ENCODE results near the gene COLQ.

The COLQ gene

GRCh38 chr3:15455756-15456155, 65.8 kb downstream of the COLQ start:
- Histone ChIP-seq H3K4me3 (IDR thresholded peaks at IDR 0.05; ENCODE audit: insufficient read depth, low read depth, low read length) (no peak overlapping the region), H3K27ac (no peak overlapping the region), H3K4me2 (no peak overlapping the region), H3K27me3 (ENCODE audit: insufficient read depth, low read depth) (no peaks in the 10 kb centered on the region), H3K79me2 (ENCODE audit: insufficient read depth, low read depth) (no peaks in the 10 kb centered on the region), H4K20me1 (ENCODE audit: insufficient read depth) (no peaks in the 10 kb centered on the region), H3K9ac (no peak overlapping the region), H3K36me3 (ENCODE audit: insufficient read depth) (no peaks in the 10 kb centered on the region), H2AFZ (ENCODE audit: low read depth) (no peak overlapping the region), H3K4me1 (ENCODE audit: low read depth, poor library complexity, severe bottlenecking) (peaks cover 4% of the 10 kb centered on the region)
- no peak for TF ChIP-seq CTCF (conservative IDR thresholded peaks at IDR 0.05; ENCODE audit: low read depth, low read length)

- TF ChIP-seq CTCF (conservative IDR thresholded peaks at IDR 0.05; ENCODE audit: low read depth, low read length): no peak
- Histone ChIP-seq H2AFZ (ENCODE audit: low read depth) (no peak overlapping the region), H3K4me1 (ENCODE audit: low read depth, poor library complexity, severe bottlenecking) (no peaks in the 10 kb centered on the region), H3K27ac (no peak overlapping the region), H4K20me1 (ENCODE audit: insufficient read depth) (no peaks in the 10 kb centered on the region), H3K4me3 (IDR thresholded peaks at IDR 0.05; ENCODE audit: insufficient read depth, low read depth, low read length) (no peak overlapping the region), H3K4me2 (no peak overlapping the region), H3K79me2 (ENCODE audit: insufficient read depth, low read depth) (no peaks in the 10 kb centered on the region), H3K36me3 (ENCODE audit: insufficient read depth) (no peaks in the 10 kb centered on the region), H3K9ac (no peak overlapping the region), H3K27me3 (ENCODE audit: insufficient read depth, low read depth) (no peaks in the 10 kb centered on the region)
Observed at GRCh38 chr3:15454965-15455364, 66.5 kb downstream of the COLQ start.

GRCh38 chr3:15453991-15454625, 67.4 kb downstream of the COLQ start:
- no peaks in the 10 kb centered on the region for H3K4me1 ChIP-seq (ENCODE audit: low read depth, poor library complexity, severe bottlenecking)
- no peak overlapping the region for H3K4me3 ChIP-seq (IDR thresholded peaks at IDR 0.05; ENCODE audit: insufficient read depth, low read depth, low read length)
- no peaks in the 10 kb centered on the region for H3K27me3 ChIP-seq (ENCODE audit: insufficient read depth, low read depth)
- no peak overlapping the region for H3K4me2 ChIP-seq
- H4K20me1 ChIP-seq (ENCODE audit: insufficient read depth): no peaks in the 10 kb centered on the region
- H3K9ac ChIP-seq: no peak overlapping the region
- no peaks in the 10 kb centered on the region for H3K36me3 ChIP-seq (ENCODE audit: insufficient read depth)
- no peak for TF ChIP-seq CTCF (conservative IDR thresholded peaks at IDR 0.05; ENCODE audit: low read depth, low read length)
- H3K79me2 ChIP-seq (ENCODE audit: insufficient read depth, low read depth): no peaks in the 10 kb centered on the region
- H2AFZ ChIP-seq (ENCODE audit: low read depth): no peak overlapping the region
- no peak overlapping the region for H3K27ac ChIP-seq

GRCh38 chr3:15453501-15453900, 68.0 kb downstream of the COLQ start:
- H3K79me2 ChIP-seq (ENCODE audit: insufficient read depth, low read depth): no peaks in the 10 kb centered on the region
- no peak overlapping the region for H2AFZ ChIP-seq (ENCODE audit: low read depth)
- no peak overlapping the region for H3K4me3 ChIP-seq (IDR thresholded peaks at IDR 0.05; ENCODE audit: insufficient read depth, low read depth, low read length)
- H3K4me1 ChIP-seq (ENCODE audit: low read depth, poor library complexity, severe bottlenecking): no peaks in the 10 kb centered on the region
- H3K27ac ChIP-seq: no peak overlapping the region
- H3K27me3 ChIP-seq (ENCODE audit: insufficient read depth, low read depth): no peaks in the 10 kb centered on the region
- no peak overlapping the region for H3K4me2 ChIP-seq
- TF ChIP-seq CTCF (conservative IDR thresholded peaks at IDR 0.05; ENCODE audit: low read depth, low read length): no peak
- H3K36me3 ChIP-seq (ENCODE audit: insufficient read depth): no peaks in the 10 kb centered on the region
- H3K9ac ChIP-seq: no peak overlapping the region
- H4K20me1 ChIP-seq (ENCODE audit: insufficient read depth): no peaks in the 10 kb centered on the region

Measured in KMS-11 (cell line).